RWPE2 (cell line): ENCODE results near the gene CDC42BPB.

Source experiments
- ATAC-seq: fragments of 200-7000 bp; cut with Tn5 transposase; 3 replicates; pipeline ENCODE4 v1.9.1; 2021; ENCODE audit warnings: low read depth
- DNase-seq: peaks from one replicate; pipeline ENCODE4 v3.0.0-alpha.2; 2020; ENCODE audit warnings: low spot score
- H3K27ac ChIP-seq: fragments of 450-650 bp; 2 replicates; pipeline ENCODE4 v1.5.1; 2017; ENCODE audit warnings: mild to moderate bottlenecking; ENCODE audit not compliant: poor library complexity, severe bottlenecking
- H3K27me3 ChIP-seq: fragments of 250-450 bp; sonication (Bioruptor Pico); 2 replicates; pipeline ENCODE4 v1.5.1; 2021; ENCODE audit warnings: mild to moderate bottlenecking, moderate library complexity; ENCODE audit not compliant: insufficient read depth, poor library complexity, severe bottlenecking
- H3K36me3 ChIP-seq: fragments of 250-450 bp; sonication (Bioruptor Pico); 2 replicates; pipeline ENCODE4 v1.5.1; 2020; ENCODE audit warnings: low read depth, mild to moderate bottlenecking, moderate library complexity
- H3K4me1 ChIP-seq: fragments of 250-450 bp; sonication (Bioruptor Pico); 2 replicates; pipeline ENCODE4 v1.5.1; 2021; ENCODE audit warnings: mild to moderate bottlenecking, moderate library complexity; ENCODE audit not compliant: insufficient read depth, poor library complexity, severe bottlenecking
- H3K4me3 ChIP-seq: fragments of 250-450 bp; sonication (Bioruptor Pico); 2 replicates; pipeline ENCODE4 v1.5.1; 2021; ENCODE audit warnings: mild to moderate bottlenecking, moderate library complexity; ENCODE audit not compliant: severe bottlenecking
- H3K9me3 ChIP-seq: fragments of 250-450 bp; sonication (Bioruptor Pico); 2 replicates; pipeline ENCODE4 v1.5.1; 2021; ENCODE audit warnings: mild to moderate bottlenecking, moderate library complexity; ENCODE audit not compliant: severe bottlenecking
- TF ChIP-seq, protein P1 (sequence below): fragments of 450-650 bp; IDR thresholded peaks from one replicate; pipeline ENCODE4 v1.5.1; 2017; ENCODE audit warnings: mild to moderate bottlenecking, moderate library complexity; ENCODE audit not compliant: poor library complexity, severe bottlenecking

The CDC42BPB gene

DNA sequence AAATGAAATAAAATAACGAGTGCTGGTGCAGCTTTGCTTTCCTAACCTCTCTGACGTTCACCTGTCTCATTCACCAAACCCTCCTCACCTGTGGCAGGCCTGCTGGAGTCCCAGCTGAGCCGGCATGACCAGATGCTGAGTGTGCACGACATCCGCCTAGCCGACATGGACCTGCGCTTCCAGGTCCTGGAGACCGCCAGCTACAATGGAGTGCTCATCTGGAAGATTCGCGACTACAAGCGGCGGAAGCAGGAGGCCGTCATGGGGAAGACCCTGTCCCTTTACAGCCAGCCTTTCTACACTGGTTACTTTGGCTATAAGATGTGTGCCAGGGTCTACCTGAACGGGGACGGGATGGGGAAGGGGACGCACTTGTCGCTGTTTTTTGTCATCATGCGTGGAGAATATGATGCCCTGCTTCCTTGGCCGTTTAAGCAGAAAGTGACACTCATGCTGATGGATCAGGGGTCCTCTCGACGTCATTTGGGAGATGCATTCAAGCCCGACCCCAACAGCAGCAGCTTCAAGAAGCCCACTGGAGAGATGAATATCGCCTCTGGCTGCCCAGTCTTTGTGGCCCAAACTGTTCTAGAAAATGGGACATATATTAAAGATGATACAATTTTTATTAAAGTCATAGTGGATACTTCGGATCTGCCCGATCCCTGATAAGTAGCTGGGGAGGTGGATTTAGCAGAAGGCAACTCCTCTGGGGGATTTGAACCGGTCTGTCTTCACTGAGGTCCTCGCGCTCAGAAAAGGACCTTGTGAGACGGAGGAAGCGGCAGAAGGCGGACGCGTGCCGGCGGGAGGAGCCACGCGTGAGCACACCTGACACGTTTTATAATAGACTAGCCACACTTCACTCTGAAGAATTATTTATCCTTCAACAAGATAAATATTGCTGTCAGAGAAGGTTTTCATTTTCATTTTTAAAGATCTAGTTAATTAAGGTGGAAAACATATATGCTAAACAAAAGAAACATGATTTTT, 151.9 kb downstream of the CDC42BPB start:
- H3K36me3 ChIP-seq, result peaks cover 25% of the 10 kb centered on the region
- DNase-seq, result no peak
- ATAC-seq, result no peak

DNA sequence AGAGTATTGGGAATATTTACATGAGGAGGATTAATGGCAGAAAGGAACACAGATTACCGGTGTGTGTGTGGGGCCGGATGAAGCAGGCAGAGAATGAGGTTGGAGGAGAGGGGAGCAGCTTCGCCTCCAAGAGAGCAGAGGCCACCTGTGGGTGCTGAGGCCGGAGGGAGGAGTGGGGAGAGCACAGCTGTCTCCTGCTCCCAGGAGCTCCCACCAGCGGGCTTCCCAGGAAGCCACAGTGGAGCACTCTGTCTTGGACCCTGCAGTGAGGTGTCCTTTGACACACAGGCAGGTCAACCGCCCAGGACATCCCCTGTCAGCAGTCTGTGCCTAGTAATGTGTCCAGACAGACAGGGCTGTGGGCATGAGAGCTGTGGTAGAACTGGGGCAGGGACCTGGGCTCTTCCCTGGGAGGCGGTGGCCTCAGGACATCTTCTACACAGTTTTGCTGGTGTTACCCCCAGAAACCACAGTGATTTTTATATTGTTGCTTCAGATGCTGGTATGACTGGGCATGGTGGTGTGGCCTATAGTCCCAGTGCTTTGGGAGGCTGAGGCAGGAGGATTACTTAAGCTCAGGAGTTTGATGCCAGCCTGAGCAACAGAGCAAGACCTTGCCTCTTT, 153.3 kb downstream of the CDC42BPB start:
- no peak for DNase-seq
- no peak overlapping the region for H3K27ac ChIP-seq
- no peak; the same call in 2 of the 3 replicates for ATAC-seq

More for the DNA sequence above, 151.9 kb downstream of the CDC42BPB start:
- no peaks in the 10 kb centered on the region for H3K4me1 ChIP-seq
- H3K4me3 ChIP-seq, result no peak overlapping the region
- H3K27ac ChIP-seq, result no peak overlapping the region
- H3K27me3 ChIP-seq, result no peaks in the 10 kb centered on the region
- H3K9me3 ChIP-seq, result no peaks in the 10 kb centered on the region
- TF ChIP-seq, protein P1, sequence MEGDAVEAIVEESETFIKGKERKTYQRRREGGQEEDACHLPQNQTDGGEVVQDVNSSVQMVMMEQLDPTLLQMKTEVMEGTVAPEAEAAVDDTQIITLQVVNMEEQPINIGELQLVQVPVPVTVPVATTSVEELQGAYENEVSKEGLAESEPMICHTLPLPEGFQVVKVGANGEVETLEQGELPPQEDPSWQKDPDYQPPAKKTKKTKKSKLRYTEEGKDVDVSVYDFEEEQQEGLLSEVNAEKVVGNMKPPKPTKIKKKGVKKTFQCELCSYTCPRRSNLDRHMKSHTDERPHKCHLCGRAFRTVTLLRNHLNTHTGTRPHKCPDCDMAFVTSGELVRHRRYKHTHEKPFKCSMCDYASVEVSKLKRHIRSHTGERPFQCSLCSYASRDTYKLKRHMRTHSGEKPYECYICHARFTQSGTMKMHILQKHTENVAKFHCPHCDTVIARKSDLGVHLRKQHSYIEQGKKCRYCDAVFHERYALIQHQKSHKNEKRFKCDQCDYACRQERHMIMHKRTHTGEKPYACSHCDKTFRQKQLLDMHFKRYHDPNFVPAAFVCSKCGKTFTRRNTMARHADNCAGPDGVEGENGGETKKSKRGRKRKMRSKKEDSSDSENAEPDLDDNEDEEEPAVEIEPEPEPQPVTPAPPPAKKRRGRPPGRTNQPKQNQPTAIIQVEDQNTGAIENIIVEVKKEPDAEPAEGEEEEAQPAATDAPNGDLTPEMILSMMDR, result no peak

DNA sequence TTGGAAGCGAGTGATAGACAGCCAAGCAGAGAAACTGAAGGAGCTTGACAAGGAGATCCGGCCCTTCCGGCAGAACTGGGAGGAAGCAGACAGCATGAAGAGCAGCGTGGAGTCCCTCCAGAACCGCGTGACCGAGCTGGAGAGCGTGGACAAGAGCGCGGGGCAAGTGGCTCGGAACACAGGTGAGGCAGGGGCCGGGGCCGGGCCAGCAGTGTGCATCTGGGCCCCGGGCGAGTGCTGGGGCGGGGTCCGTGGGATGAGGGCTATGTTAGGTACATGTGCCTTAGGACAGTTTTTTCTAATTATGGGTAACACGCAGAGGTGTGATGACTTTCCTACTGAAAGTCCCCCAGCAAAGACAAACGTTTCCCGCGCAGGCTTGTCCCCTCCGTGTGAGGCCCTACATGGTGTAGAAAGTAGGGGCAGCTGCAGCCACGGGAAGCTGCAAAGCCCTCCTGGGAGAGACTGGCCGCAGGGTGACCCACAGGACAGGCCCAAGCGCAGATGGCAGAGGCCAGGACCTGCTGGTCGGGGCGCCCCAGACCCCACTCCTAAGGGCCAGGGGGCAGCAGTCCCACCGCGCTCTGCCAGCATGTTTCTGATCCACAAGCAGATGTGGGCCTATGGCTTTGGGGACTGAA, 154.0 kb downstream of the CDC42BPB start:
- no peak overlapping the region for H3K4me3 ChIP-seq
- DNase-seq (no peak), ATAC-seq (no peak)
- H3K9me3 ChIP-seq, result no peaks in the 10 kb centered on the region
- peaks cover 28% of the 10 kb centered on the region for H3K36me3 ChIP-seq
- no peaks in the 10 kb centered on the region for H3K27me3 ChIP-seq
- no peak overlapping the region for H3K27ac ChIP-seq
- TF ChIP-seq, protein P1, result no peak
- H3K4me1 ChIP-seq, result no peaks in the 10 kb centered on the region

More for the DNA sequence above, 153.3 kb downstream of the CDC42BPB start:
- TF ChIP-seq, protein P1, result no peak
- Histone ChIP-seq H3K4me3 (no peak overlapping the region), H3K4me1 (no peaks in the 10 kb centered on the region), H3K27me3 (no peaks in the 10 kb centered on the region), H3K36me3 (peaks cover 28% of the 10 kb centered on the region), H3K9me3 (no peaks in the 10 kb centered on the region)

DNA sequence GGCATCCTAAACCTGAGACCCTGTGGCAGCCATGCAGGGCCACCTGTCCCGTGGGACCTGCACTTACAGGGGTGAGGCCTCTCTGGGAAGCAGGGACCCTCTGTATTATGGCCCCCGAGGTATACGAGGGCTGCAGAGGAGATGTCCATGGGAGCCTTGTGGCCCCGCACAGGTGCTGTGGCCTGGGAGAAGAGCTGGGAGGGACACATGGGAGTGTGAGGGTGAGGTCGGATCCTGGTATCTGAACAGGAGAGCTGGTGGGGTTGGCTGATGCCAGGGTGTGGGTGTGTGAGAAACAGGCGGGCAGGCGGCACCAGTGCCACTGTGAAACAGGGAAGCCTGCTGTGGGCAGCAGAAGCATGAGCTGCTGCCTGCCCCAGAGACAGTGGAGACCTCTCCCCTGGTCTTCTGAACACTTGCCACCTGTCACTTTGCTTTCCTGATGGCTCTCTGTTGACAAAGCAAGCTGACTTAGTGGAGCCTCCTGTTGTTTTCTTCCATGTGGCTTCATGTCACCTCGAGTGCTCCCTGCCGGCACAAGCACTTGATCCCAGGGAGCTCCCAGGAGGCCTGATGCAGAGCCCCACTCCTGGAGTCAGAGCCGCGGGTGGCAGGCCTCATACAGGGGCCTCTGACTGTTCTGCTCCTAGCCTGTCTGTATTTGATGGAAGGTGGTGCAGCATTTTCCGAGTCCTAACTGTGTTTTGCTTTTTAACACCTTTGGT, 154.7 kb downstream of the CDC42BPB start:
- TF ChIP-seq, protein P1, result no peak
- DNase-seq (no peak), ATAC-seq (no peak)
- H3K4me3 ChIP-seq, result no peak overlapping the region
- H3K36me3 ChIP-seq, result peaks cover 35% of the 10 kb centered on the region
- no peaks in the 10 kb centered on the region for H3K9me3 ChIP-seq
- no peaks in the 10 kb centered on the region for H3K27me3 ChIP-seq
- H3K27ac ChIP-seq, result no peak overlapping the region
- H3K4me1 ChIP-seq, result no peaks in the 10 kb centered on the region
